NCI-H2081 (cell line): ENCODE data around the gene HERC6.
A peak's percentile ranks its signal among the peaks of the same experiment; 100 is the strongest.
"Not testable (repeated sequence)": the region's sequence is repeated elsewhere in the genome, so short reads cannot be mapped to it uniquely, and the experiment has no call there.

Experiments used
- DNase-seq, 2 experiments: peaks; one replicate each; lab custom pipeline; 2025; lab: John Stamatoyannopoulos, UW

Gene HERC6

GRCh38 chr4:88378691-88379559 is at the start of gene HERC6:
TSS of gene HERC6 (plus strand) at chr4:88378852. CDS start at chr4:88378922, 70 bp downstream.
- DNase-seq = peak; percentile 66 to 79

GRCh38 chr4:88333741-88334405 is 44.8 kb upstream of the HERC6 start:
- DNase-seq = no peak

DNA sequence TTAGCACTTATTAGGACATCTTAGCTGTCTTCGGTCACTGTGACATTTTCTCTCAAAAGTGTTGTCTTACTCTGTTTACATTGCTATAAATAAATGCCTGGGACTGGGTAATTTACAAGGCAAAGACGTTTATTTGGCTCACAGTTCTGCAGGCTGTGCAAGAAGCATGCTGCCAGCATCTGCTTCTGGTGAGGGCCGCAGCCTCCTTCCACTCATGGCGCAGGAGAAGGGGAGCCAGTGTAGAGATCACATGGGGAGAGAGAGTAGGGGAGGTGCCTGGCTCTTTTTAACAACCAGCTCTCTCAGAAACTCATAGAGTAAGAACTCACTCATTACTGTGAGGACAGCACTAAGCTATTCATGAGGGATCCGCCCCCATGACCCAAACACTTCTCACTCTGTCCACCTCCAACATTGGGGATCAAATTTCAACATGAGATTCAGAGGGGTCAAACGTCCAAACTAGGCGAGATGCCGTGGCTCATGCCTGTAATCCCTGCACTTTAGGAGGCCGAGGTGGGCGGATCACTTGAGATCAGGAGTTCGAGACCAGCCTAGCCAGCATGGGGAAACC is 43.5 kb upstream of the HERC6 start:
- DNase-seq = no peak

- DNase-seq = no peak
Observed at GRCh38 chr4:88341227-88342192, 37.1 kb upstream of the HERC6 start.

DNA sequence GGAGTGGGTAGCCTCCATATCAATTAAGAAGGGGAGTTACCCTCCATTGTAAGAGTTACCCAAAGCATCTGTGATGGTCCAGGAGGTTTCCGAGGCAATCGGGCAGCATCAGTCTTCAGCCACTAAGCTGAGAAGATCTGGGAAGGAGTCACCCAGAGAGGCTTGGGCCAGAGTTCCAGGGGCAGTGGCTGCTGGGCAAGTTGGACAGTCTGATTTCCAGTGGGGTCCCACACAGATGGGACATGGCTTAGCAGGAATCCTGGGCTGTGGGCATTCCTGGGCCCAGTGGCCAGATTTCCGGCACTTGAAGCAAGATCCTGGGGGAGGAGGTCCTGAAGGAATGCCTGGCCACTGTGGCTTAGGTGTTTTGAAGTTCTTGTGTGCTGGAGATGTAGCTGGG is 31.8 kb upstream of the HERC6 start:
- DNase-seq = not testable (repeated sequence)

DNA sequence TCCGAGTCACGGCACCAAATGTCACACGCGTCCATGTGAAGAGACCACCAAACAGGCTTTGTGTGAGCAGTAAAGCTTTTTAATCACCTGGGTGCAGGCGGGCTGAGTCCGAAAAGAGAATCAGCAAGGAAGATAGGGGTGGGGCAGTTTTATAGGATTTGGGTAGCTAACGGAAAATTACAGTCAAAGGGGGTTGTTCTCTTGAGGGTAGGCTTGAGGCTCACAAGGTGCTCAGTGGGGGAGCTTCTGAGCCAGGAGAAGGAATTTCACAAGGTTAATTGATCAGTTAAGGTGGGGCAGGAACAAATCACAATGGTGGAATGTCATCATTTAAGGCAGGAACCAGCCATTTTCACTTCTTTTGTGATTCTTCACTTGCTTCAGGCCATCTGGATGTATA is 29.9 kb upstream of the HERC6 start:
- not testable (repeated sequence) for DNase-seq

- DNase-seq = no peak
Observed at GRCh38 chr4:88350786-88351185, 27.9 kb upstream of the HERC6 start.

GRCh38 chr4:88352062-88352740 is 26.5 kb upstream of the HERC6 start:
- no peak for DNase-seq

- DNase-seq = no peak
Observed at GRCh38 chr4:88353324-88353723, 25.3 kb upstream of the HERC6 start.

- no peak for DNase-seq
Observed at GRCh38 chr4:88356771-88357170, 21.9 kb upstream of the HERC6 start.

GRCh38 chr4:88357262-88357661 is 21.4 kb upstream of the HERC6 start:
- DNase-seq = no peak

DNA sequence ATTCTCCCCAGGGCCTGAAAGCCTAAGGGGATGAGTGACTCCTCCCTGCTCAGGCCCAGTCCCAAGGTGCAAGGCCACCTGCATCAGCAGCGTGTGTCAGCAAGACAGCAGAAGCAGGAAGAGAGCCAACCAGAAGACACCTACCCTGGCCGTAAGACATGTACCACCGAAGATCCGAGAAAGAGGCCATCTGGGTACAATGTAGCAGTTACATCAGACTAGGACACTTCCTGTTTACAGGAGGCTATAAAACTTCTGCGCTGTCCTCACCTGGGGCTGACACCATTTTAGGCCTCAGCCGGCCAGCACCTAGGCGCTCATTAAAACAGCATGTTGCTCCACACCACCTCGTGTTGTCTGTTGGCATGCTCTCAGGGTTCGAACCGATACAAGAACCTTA is 19.1 kb upstream of the HERC6 start:
- DNase-seq = no peak

GRCh38 chr4:88360256-88360655 is 18.4 kb upstream of the HERC6 start:
- no peak for DNase-seq

DNA sequence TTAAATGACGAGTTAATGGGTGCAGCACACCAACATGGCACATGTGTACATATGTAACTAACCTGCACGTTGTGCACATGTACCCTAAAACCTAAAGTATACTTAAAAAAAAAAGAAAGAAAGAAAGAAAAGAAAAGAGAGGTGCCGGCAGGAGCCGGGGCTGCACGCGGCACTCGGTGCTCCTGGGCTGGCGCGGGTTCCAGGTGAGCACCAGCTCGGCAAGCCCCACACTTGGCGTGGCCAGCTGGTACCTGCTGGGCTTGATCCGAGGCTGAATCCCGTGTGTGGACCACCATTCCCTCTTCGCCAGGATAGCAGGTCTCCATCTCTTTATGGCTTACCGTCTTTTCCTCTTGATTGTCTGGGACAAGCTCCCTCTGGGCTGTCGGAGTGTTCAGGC is 17.9 kb upstream of the HERC6 start:
- no peak for DNase-seq

DNA sequence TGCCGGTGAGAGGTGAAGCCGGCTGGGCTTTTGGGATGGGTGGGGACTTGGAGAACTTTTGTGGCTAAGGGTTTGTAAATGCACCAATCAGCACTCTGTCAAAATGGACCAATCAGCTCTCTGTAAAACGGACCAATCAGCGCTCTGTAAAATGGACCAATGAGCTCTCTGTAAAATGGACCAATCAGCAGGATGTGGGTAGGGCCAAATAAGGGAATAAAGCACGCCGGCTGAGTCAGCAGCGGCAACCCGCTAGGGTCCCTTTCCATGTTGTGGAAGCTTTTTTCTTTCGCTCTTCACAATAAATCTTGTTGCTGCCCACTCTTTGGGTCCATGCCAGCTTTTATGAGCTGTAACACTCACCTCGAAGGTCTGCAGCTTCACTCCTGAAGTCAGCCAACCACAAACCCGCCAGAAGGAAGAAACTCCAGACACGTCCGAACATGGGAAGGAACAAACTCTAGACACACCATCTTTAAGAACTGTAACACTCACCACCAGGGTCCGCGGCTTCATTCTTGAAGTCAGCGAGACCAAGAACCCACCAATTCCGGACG is 17.4 kb upstream of the HERC6 start:
- DNase-seq = not testable (repeated sequence)

GRCh38 chr4:88366460-88366859 is 12.2 kb upstream of the HERC6 start:
- no peak for DNase-seq

GRCh38 chr4:88367826-88368225 is 10.8 kb upstream of the HERC6 start:
- DNase-seq = no peak

- DNase-seq = peak in 1 of 2 experiments; percentile 2
Observed at GRCh38 chr4:88369180-88369812, 9.4 kb upstream of the HERC6 start.

GRCh38 chr4:88381123-88381522 is 2.5 kb downstream of the HERC6 start:
- DNase-seq = no peak

GRCh38 chr4:88382621-88383020 is 4.0 kb downstream of the HERC6 start:
- DNase-seq = no peak
